ENCODE results near the gene SAFB2.

The SAFB2 gene

GRCh38 chr19:5553892-5554291 is 68.7 kb downstream of the SAFB2 start:
- no peak for DNase-seq (ENCODE audit: insufficient read length, low spot score)
- no peak for FAIRE-seq

- DNase-seq (ENCODE audit: insufficient read length, low spot score) = peak; percentile 74
- no peak for FAIRE-seq
Measured at GRCh38 chr19:5547881-5548280, 74.7 kb downstream of the SAFB2 start.

- FAIRE-seq (no peak), DNase-seq (ENCODE audit: insufficient read length, low spot score) (no peak)
Measured at GRCh38 chr19:5545984-5546383, 76.6 kb downstream of the SAFB2 start.

- no peak for FAIRE-seq
Measured at GRCh38 chr19:5545051-5545450, 77.5 kb downstream of the SAFB2 start.

GRCh38 chr19:5542665-5543064 is 79.9 kb downstream of the SAFB2 start:
- FAIRE-seq = no peak
- no peak for DNase-seq (ENCODE audit: insufficient read length, low spot score)

More at GRCh38 chr19:5545051-5545450, 77.5 kb downstream of the SAFB2 start:
- no peak for DNase-seq (ENCODE audit: insufficient read length, low spot score)

GRCh38 chr19:5541456-5541855 is 81.1 kb downstream of the SAFB2 start:
- no peak for FAIRE-seq
- no peak for DNase-seq (ENCODE audit: insufficient read length, low spot score)

GRCh38 chr19:5540208-5540607 is 82.4 kb downstream of the SAFB2 start:
- FAIRE-seq (no peak), DNase-seq (ENCODE audit: insufficient read length, low spot score) (no peak)

GRCh38 chr19:5537870-5538269 is 84.7 kb downstream of the SAFB2 start:
- FAIRE-seq = no peak
- DNase-seq (ENCODE audit: insufficient read length, low spot score) = no peak
